ENCODE results near the gene SOX8.

SOX8 gene

DNA sequence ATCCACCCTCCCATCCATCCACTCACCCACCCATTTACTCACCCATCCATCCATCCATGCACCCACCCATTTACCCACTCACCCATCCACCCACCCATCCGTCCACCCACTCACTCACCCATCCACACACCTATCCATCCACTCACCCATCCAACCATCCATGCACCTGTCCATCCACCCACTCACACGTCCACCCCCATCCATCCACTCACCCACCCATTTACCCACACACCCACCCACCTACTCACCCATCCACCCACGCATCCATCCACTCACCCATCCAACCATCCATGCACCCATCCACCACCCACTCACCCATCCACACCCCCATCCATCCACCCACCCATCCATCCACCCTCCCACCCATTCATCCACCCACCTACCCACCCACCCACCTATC is 12.2 kb downstream of the SOX8 start:
- TF ChIP-seq FOXK2 (IDR thresholded peaks at IDR 0.05) (no peak), TARDBP (IDR thresholded peaks at IDR 0.05) (no peak), SP1 (IDR thresholded peaks at IDR 0.05) (no peak), BHLHE40 (IDR thresholded peaks at IDR 0.05; ENCODE audit: borderline replicate concordance) (no peak), LEF1 (IDR thresholded peaks at IDR 0.05; ENCODE audit: borderline replicate concordance) (no peak), ELF4 (IDR thresholded peaks at IDR 0.05) (no peak), FOXA1 (IDR thresholded peaks at IDR 0.05) (no peak), SUZ12 (IDR thresholded peaks at IDR 0.05) (no peak), ARNT (IDR thresholded peaks at IDR 0.05) (no peak), CTBP1 (IDR thresholded peaks at IDR 0.05; ENCODE audit: borderline replicate concordance) (no peak), HDGF (IDR thresholded peaks at IDR 0.05; ENCODE audit: borderline replicate concordance) (no peak), NFRKB (IDR thresholded peaks at IDR 0.05) (no peak), FOXM1 (IDR thresholded peaks at IDR 0.05; ENCODE audit: borderline replicate concordance) (no peak), L3MBTL2 (conservative IDR thresholded peaks at IDR 0.05) (no peak), ZNF384 (IDR thresholded peaks at IDR 0.05) (no peak)
- TF ChIP-seq, protein P1, sequence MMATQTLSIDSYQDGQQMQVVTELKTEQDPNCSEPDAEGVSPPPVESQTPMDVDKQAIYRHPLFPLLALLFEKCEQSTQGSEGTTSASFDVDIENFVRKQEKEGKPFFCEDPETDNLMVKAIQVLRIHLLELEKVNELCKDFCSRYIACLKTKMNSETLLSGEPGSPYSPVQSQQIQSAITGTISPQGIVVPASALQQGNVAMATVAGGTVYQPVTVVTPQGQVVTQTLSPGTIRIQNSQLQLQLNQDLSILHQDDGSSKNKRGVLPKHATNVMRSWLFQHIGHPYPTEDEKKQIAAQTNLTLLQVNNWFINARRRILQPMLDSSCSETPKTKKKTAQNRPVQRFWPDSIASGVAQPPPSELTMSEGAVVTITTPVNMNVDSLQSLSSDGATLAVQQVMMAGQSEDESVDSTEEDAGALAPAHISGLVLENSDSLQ (IDR thresholded peaks at IDR 0.05) = no peak
- CTCF ChIA-PET = no interaction called here
- DNase-seq (ENCODE audit: extremely low spot score) = no peak
- POLR2A ChIA-PET = no interaction called here

DNA sequence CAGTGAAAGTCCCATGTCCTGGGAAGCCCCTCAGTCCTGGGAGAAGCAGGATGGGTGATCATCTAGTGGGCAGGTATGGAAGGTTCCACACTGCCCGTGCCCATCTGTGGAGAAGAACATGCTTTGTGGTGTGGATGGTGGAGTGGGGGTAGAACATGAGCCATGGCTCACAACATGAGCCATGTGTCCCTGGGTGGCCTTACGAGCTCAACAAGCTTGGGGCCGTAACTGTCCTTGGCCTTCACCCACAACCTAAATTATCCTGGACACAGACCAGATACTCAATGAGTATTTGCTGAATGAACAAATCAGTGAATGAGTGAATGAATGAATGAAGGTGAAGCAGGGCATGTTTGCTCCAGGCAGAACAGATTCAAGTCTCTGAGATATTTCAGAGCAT is 13.5 kb downstream of the SOX8 start:
- POLR2A ChIA-PET = no interaction called here
- CTCF ChIA-PET = interaction anchor here (0.6 kb wide), 1 partner anchor 27 kb away, joined by 3 read pairs; no protein-coding TSS in a partner anchor
- no peak for TF ChIP-seq CTBP1 (IDR thresholded peaks at IDR 0.05; ENCODE audit: borderline replicate concordance)
- TF ChIP-seq, protein P1 (IDR thresholded peaks at IDR 0.05) = no peak
- no peak for TF ChIP-seq ARNT (IDR thresholded peaks at IDR 0.05)
- TF ChIP-seq LEF1 (IDR thresholded peaks at IDR 0.05; ENCODE audit: borderline replicate concordance) = no peak
- no peak for TF ChIP-seq L3MBTL2 (conservative IDR thresholded peaks at IDR 0.05)
- no peak for TF ChIP-seq TARDBP (IDR thresholded peaks at IDR 0.05)
- TF ChIP-seq BHLHE40 (IDR thresholded peaks at IDR 0.05; ENCODE audit: borderline replicate concordance) = no peak
- TF ChIP-seq SUZ12 (IDR thresholded peaks at IDR 0.05) = no peak
- no peak for TF ChIP-seq HDGF (IDR thresholded peaks at IDR 0.05; ENCODE audit: borderline replicate concordance)
- no peak for TF ChIP-seq NFRKB (IDR thresholded peaks at IDR 0.05)
- DNase-seq (ENCODE audit: extremely low spot score) = no peak

DNA sequence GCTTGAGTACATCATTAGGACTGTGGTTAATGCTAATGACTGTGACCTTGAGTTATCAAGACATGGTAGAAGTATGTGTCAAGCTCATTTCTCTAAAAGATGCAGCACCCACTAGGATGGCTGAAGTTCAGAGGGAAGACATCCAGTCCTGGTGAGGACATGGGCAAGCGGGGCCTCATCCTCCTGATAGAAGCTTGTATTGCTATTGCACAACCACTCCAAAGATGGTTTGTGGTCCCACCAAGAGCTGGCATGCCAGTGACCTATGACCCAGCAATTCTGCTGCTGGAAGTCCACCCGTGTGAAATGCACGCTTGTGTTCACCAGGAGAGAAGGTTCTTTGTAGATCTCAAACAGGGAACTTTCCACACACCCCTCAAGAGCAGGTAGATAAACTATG is 14.2 kb downstream of the SOX8 start:
- TF ChIP-seq SP1 (IDR thresholded peaks at IDR 0.05) = no peak
- no peak for TF ChIP-seq L3MBTL2 (conservative IDR thresholded peaks at IDR 0.05)
- no peak for TF ChIP-seq SUZ12 (IDR thresholded peaks at IDR 0.05)
- no peak for TF ChIP-seq BHLHE40 (IDR thresholded peaks at IDR 0.05; ENCODE audit: borderline replicate concordance)
- TF ChIP-seq ARNT (IDR thresholded peaks at IDR 0.05) = no peak
- TF ChIP-seq ELF4 (IDR thresholded peaks at IDR 0.05) = no peak
- TF ChIP-seq TARDBP (IDR thresholded peaks at IDR 0.05) = no peak
- no peak for TF ChIP-seq CTBP1 (IDR thresholded peaks at IDR 0.05; ENCODE audit: borderline replicate concordance)
- TF ChIP-seq FOXM1 (IDR thresholded peaks at IDR 0.05; ENCODE audit: borderline replicate concordance) = no peak
- POLR2A ChIA-PET = interaction anchor here (1.2 kb wide), 1 partner anchor 15 kb away, joined by 3 read pairs; the partner anchor contains the start of gene SOX8
- CTCF ChIA-PET = no interaction called here
- no peak for DNase-seq (ENCODE audit: extremely low spot score)

DNA sequence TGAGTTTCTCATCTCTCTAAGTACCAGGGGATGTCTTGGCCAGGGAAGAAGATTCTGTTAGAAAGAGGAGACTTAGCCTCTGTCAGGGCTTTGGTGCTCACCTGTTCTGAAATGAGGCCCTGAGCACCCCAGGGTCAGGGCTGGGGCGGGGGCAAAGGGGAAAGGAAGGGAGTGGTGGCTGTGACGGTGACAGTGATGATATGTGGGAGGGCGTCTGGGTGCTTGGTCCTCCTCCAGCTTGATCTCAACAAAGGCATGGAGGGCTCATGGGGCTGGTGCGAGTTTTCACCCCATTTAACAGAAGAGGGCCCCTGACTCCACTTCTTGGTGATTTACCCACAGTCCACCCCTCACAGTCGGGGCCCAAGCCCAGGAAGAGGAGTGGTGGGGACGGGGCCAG is 15.1 kb downstream of the SOX8 start:
- CTCF ChIA-PET = no interaction called here
- TF ChIP-seq BHLHE40 (IDR thresholded peaks at IDR 0.05; ENCODE audit: borderline replicate concordance) = no peak
- TF ChIP-seq, protein P1 (IDR thresholded peaks at IDR 0.05) = no peak
- TF ChIP-seq ELF4 (IDR thresholded peaks at IDR 0.05) = no peak
- no peak for TF ChIP-seq SUZ12 (IDR thresholded peaks at IDR 0.05)
- no peak for TF ChIP-seq LEF1 (IDR thresholded peaks at IDR 0.05; ENCODE audit: borderline replicate concordance)
- no peak for TF ChIP-seq SP1 (IDR thresholded peaks at IDR 0.05)
- no peak for TF ChIP-seq FOXK2 (IDR thresholded peaks at IDR 0.05)
- TF ChIP-seq L3MBTL2 (conservative IDR thresholded peaks at IDR 0.05) = no peak
- no peak for TF ChIP-seq ZNF384 (IDR thresholded peaks at IDR 0.05)
- TF ChIP-seq CTBP1 (IDR thresholded peaks at IDR 0.05; ENCODE audit: borderline replicate concordance) = no peak
- POLR2A ChIA-PET = interaction anchor here (1.2 kb wide), 1 partner anchor 15 kb away, joined by 3 read pairs; the partner anchor contains the start of gene SOX8
- DNase-seq (ENCODE audit: extremely low spot score) = no peak

DNA sequence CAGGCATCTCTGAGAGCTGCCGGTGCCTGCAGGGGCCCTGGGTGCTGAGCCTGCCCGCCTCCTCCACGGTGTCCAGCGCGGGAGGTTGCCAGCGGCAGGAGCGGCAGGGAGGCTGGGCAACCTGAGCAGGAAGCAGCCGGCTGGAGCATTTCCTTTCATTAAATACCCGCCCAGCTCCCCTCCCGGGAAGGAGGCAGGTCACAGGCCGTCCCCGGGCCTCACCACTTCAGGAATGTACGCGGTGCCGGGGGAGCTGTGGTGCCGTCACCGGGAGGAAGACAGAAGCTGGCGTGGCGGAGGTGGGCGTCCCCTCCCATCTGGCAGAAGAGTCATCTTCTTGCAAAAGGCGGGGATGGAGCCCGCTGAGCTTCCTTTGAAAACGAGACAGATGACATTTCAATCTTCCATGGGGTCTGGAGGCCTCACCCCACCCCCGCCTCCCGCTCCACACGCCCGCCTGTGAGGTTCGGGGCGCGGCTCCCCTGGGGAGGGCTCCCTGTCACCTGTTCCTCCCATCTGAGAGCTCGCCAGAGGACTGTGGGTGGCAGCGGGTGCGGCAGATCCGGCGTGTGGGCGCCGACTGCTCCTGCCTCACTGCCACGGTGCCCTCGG is 16.0 kb downstream of the SOX8 start:
- CTCF ChIA-PET = no interaction called here
- TF ChIP-seq, protein P1 (IDR thresholded peaks at IDR 0.05) = no peak
- no peak for TF ChIP-seq SUZ12 (IDR thresholded peaks at IDR 0.05)
- no peak for TF ChIP-seq BHLHE40 (IDR thresholded peaks at IDR 0.05; ENCODE audit: borderline replicate concordance)
- TF ChIP-seq ARNT (IDR thresholded peaks at IDR 0.05) = no peak
- no peak for TF ChIP-seq HDGF (IDR thresholded peaks at IDR 0.05; ENCODE audit: borderline replicate concordance)
- no peak for TF ChIP-seq FOXK2 (IDR thresholded peaks at IDR 0.05)
- TF ChIP-seq LEF1 (IDR thresholded peaks at IDR 0.05; ENCODE audit: borderline replicate concordance) = no peak
- no peak for TF ChIP-seq FOXM1 (IDR thresholded peaks at IDR 0.05; ENCODE audit: borderline replicate concordance)
- no peak for TF ChIP-seq ZNF384 (IDR thresholded peaks at IDR 0.05)
- no peak for TF ChIP-seq NFRKB (IDR thresholded peaks at IDR 0.05)
- no peak for TF ChIP-seq CTBP1 (IDR thresholded peaks at IDR 0.05; ENCODE audit: borderline replicate concordance)
- TF ChIP-seq L3MBTL2 (conservative IDR thresholded peaks at IDR 0.05) = no peak
- no peak for TF ChIP-seq ELF4 (IDR thresholded peaks at IDR 0.05)
- no peak for TF ChIP-seq SP1 (IDR thresholded peaks at IDR 0.05)
- TF ChIP-seq TARDBP (IDR thresholded peaks at IDR 0.05) = no peak
- TF ChIP-seq FOXA1 (IDR thresholded peaks at IDR 0.05) = no peak
- POLR2A ChIA-PET = interaction anchor here (1.1 kb wide), 1 partner anchor 16 kb away, joined by 6 read pairs; the partner anchor contains the start of gene SOX8
- no peak for DNase-seq (ENCODE audit: extremely low spot score)
